ENCODE data around the gene GLRB.

Gene GLRB

GRCh38 chr4:157195374-157195773, 119.4 kb downstream of the GLRB start:
- Histone ChIP-seq H3K36me3 (ENCODE audit: insufficient read depth, low read length) (no peaks in the 10 kb centered on the region), H2AFZ (ENCODE audit: low read length, unreplicated experiment) (no peak overlapping the region), H3K79me2 (ENCODE audit: control insufficient read depth, insufficient read depth, low read length, unreplicated experiment) (no peaks in the 10 kb centered on the region), H3K27ac (ENCODE audit: low read depth, low read length) (no peak overlapping the region), H3K27me3 (ENCODE audit: insufficient read depth, low read length) (no peaks in the 10 kb centered on the region; the same call in 1 of the 2 replicates), H3K4me3 (ENCODE audit: low read depth, low read length) (no peak overlapping the region), H3K4me1 (ENCODE audit: control insufficient read depth, insufficient read depth, low read length, unreplicated experiment) (no peaks in the 10 kb centered on the region)

DNA sequence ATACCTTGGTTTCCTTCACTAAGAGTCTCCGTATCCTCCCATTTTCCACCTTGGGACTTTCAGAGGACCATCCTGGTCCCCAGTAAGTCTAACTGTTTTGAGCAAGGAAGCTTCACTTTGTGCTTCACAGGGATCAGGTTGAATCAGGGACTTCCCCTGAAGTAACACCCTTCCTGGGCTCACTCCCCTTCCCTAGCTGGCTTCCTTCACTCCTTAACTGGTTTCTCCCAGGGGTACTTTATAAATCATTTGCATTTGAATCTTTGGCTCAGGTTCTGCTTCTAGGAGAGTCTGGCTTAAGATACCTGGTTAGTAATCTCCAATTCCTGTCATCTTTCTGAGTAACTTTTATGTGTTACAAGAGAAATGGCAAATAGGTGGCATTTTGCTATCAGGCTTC, 120.1 kb downstream of the GLRB start:
- H3K27me3 ChIP-seq (ENCODE audit: insufficient read depth, low read length), result no peaks in the 10 kb centered on the region; the same call in 1 of the 2 replicates
- no peaks in the 10 kb centered on the region for H3K4me1 ChIP-seq (ENCODE audit: control insufficient read depth, insufficient read depth, low read length, unreplicated experiment)
- no peaks in the 10 kb centered on the region for H3K79me2 ChIP-seq (ENCODE audit: control insufficient read depth, insufficient read depth, low read length, unreplicated experiment)
- no peak overlapping the region for H2AFZ ChIP-seq (ENCODE audit: low read length, unreplicated experiment)
- no peak overlapping the region for H3K27ac ChIP-seq (ENCODE audit: low read depth, low read length)
- H3K4me3 ChIP-seq (ENCODE audit: low read depth, low read length), result no peak overlapping the region
- no peaks in the 10 kb centered on the region for H3K36me3 ChIP-seq (ENCODE audit: insufficient read depth, low read length)

- Histone ChIP-seq H3K79me2 (ENCODE audit: control insufficient read depth, insufficient read depth, low read length, unreplicated experiment) (no peaks in the 10 kb centered on the region), H3K27me3 (ENCODE audit: insufficient read depth, low read length) (peaks cover 13% of the 10 kb centered on the region), H3K4me1 (ENCODE audit: control insufficient read depth, insufficient read depth, low read length, unreplicated experiment) (no peaks in the 10 kb centered on the region), H3K4me3 (ENCODE audit: low read depth, low read length) (no peak overlapping the region), H3K36me3 (ENCODE audit: insufficient read depth, low read length) (no peaks in the 10 kb centered on the region), H3K27ac (ENCODE audit: low read depth, low read length) (no peak overlapping the region), H2AFZ (ENCODE audit: low read length, unreplicated experiment) (no peak overlapping the region)
These were observed 128.8 kb downstream of the GLRB start for GRCh38 chr4:157204634-157205244.

GRCh38 chr4:157217708-157218107, 141.8 kb downstream of the GLRB start:
- Histone ChIP-seq H3K4me1 (ENCODE audit: control insufficient read depth, insufficient read depth, low read length, unreplicated experiment) (no peaks in the 10 kb centered on the region), H3K27me3 (ENCODE audit: insufficient read depth, low read length) (peaks cover 81% of the 10 kb centered on the region)

DNA sequence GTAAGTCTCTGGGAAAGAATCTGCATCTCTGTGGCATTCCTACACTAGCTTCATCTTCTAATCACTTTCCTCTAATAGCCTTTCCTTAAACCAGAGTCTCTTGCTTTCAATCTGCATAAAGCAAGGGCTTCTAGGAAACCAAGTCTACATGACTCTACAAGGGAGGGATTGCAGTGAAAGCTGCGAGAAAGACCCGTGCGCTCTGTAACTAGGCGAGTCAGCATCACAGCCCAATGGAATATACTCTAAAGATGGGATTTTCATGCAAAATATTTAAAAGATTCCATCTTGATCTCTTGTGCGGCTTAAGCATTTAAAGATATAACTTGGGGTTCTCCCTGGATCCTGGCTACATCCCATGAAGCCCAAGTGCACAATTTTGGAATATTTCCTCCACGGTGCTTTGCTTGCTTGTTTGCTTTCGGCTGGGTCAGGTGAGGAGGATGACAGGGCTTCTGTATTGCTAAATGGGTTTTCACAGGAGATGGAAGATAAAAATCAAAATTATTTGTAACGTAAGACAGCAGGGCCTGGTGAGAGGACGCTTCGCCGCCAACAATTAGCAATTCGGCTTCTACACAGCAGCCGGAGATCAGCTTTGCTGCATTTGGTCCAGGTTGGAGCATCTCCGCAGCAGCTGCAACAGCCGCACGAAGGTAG, 143.9 kb downstream of the GLRB start:
- peaks cover 84% of the 10 kb centered on the region for H3K27me3 ChIP-seq (ENCODE audit: insufficient read depth, low read length)
- H3K4me3 ChIP-seq (ENCODE audit: low read depth, low read length), result peak overlapping the region; percentile 47
- H3K79me2 ChIP-seq (ENCODE audit: control insufficient read depth, insufficient read depth, low read length, unreplicated experiment), result no peaks in the 10 kb centered on the region
- no peaks in the 10 kb centered on the region for H3K4me1 ChIP-seq (ENCODE audit: control insufficient read depth, insufficient read depth, low read length, unreplicated experiment)
- H2AFZ ChIP-seq (ENCODE audit: low read length, unreplicated experiment), result no peak overlapping the region
- H3K36me3 ChIP-seq (ENCODE audit: insufficient read depth, low read length), result no peaks in the 10 kb centered on the region
- no peak overlapping the region for H3K27ac ChIP-seq (ENCODE audit: low read depth, low read length)

More at GRCh38 chr4:157217708-157218107, 141.8 kb downstream of the GLRB start:
- Histone ChIP-seq H3K4me3 (ENCODE audit: low read depth, low read length) (no peak overlapping the region), H2AFZ (ENCODE audit: low read length, unreplicated experiment) (no peak overlapping the region), H3K27ac (ENCODE audit: low read depth, low read length) (no peak overlapping the region), H3K79me2 (ENCODE audit: control insufficient read depth, insufficient read depth, low read length, unreplicated experiment) (no peaks in the 10 kb centered on the region), H3K36me3 (ENCODE audit: insufficient read depth, low read length) (no peaks in the 10 kb centered on the region)

- Histone ChIP-seq H3K4me3 (ENCODE audit: low read depth, low read length) (peak within 1 kb of the TSS; percentile 47), H3K36me3 (ENCODE audit: insufficient read depth, low read length) (no peaks in the 10 kb centered on the region), H3K27ac (ENCODE audit: low read depth, low read length) (no peak within 1 kb of the TSS), H2AFZ (ENCODE audit: low read length, unreplicated experiment) (no peak within 1 kb of the TSS), H3K4me1 (ENCODE audit: control insufficient read depth, insufficient read depth, low read length, unreplicated experiment) (no peaks in the 10 kb centered on the region), H3K79me2 (ENCODE audit: control insufficient read depth, insufficient read depth, low read length, unreplicated experiment) (no peaks in the 10 kb centered on the region), H3K27me3 (ENCODE audit: insufficient read depth, low read length) (peaks cover 78% of the 10 kb centered on the region)
These were observed 144.5 kb downstream of the GLRB start, which contains the start of gene GRIA2 for GRCh38 chr4:157220371-157220881. Gene GRIA2, plus strand, starts transcription at chr4:157220728. Its CDS starts 315 bp downstream, at chr4:157221043.

GRCh38 chr4:157221426-157221894, 145.5 kb downstream of the GLRB start:
- H3K4me3 ChIP-seq (ENCODE audit: low read depth, low read length), result peak overlapping the region; percentile 71
- H3K27ac ChIP-seq (ENCODE audit: low read depth, low read length), result no peak overlapping the region
- H3K4me1 ChIP-seq (ENCODE audit: control insufficient read depth, insufficient read depth, low read length, unreplicated experiment), result no peaks in the 10 kb centered on the region
- no peak overlapping the region for H2AFZ ChIP-seq (ENCODE audit: low read length, unreplicated experiment)
- H3K36me3 ChIP-seq (ENCODE audit: insufficient read depth, low read length), result no peaks in the 10 kb centered on the region
- peaks cover 70% of the 10 kb centered on the region for H3K27me3 ChIP-seq (ENCODE audit: insufficient read depth, low read length)
- H3K79me2 ChIP-seq (ENCODE audit: control insufficient read depth, insufficient read depth, low read length, unreplicated experiment), result no peaks in the 10 kb centered on the region

All from ACC112 (cell line).